HepG2 (cell line): ENCODE measurements around the gene CTF1. TPM values are rescaled to one million over a fixed set of nuclear protein-coding genes. Genes with fewer than 3 reads are reported as not detected.
A peak's percentile ranks its signal among the peaks of the same experiment; 100 is the strongest.

Source experiments
- CBX1 ChIP-seq: IDR thresholded peaks from one replicate; pipeline ENCODE4 v1.6.1; 2016; ENCODE audit warnings: antibody characterized with exemption, low read depth
- JUND ChIP-seq: sonication (generic); formaldehyde crosslinking; IDR thresholded peaks from 2 replicates; pipeline ENCODE4 v1.8.0; 2022; ENCODE audit warnings: mild to moderate bottlenecking, missing genetic modification reagents
- KDM2A ChIP-seq: sonication (generic); formaldehyde crosslinking; IDR thresholded peaks from 2 replicates; pipeline ENCODE4 v1.4.0; 2020; ENCODE audit warnings: low read depth, missing genetic modification reagents, borderline replicate concordance
- NR2C2 ChIP-seq: sonication (generic); formaldehyde crosslinking; IDR thresholded peaks from 2 replicates; pipeline ENCODE4 v1.4.0; 2020; ENCODE audit warnings: missing genetic modification reagents, mild to moderate bottlenecking, moderate library complexity, borderline replicate concordance
- PHF21A ChIP-seq: sonication (generic); formaldehyde crosslinking; IDR thresholded peaks from 2 replicates; pipeline ENCODE4 v1.5.0; 2020; ENCODE audit warnings: mild to moderate bottlenecking, missing genetic modification reagents
- RAD21 ChIP-seq: fragments of 450-650 bp; formaldehyde crosslinking; IDR thresholded peaks from 2 replicates; pipeline ENCODE4 v1.5.0; 2020; ENCODE audit warnings: mild to moderate bottlenecking
- RFX5 ChIP-seq: IDR thresholded peaks from 2 replicates; pipeline ENCODE4 v1.6.1; 2011; ENCODE audit warnings: low read depth, low read length, improper control_type of control experiment
- SMARCE1 ChIP-seq: fragments of 450-650 bp; IDR thresholded peaks from 2 replicates; pipeline ENCODE4 v1.6.1; 2017; ENCODE audit warnings: borderline replicate concordance
- ZFP37 ChIP-seq: sonication (generic); formaldehyde crosslinking; IDR thresholded peaks from 2 replicates; pipeline ENCODE4 v1.4.0; 2020; ENCODE audit warnings: missing genetic modification reagents, borderline replicate concordance
- ZNF232 ChIP-seq: sonication (generic); formaldehyde crosslinking; IDR thresholded peaks from 2 replicates; pipeline ENCODE4 v1.4.0; 2020; ENCODE audit warnings: missing genetic modification reagents, borderline replicate concordance
- ZNF263 ChIP-seq: sonication (generic); formaldehyde crosslinking; IDR thresholded peaks from 2 replicates; pipeline ENCODE4 v1.4.0; 2020; ENCODE audit warnings: missing genetic modification reagents
- polyA plus RNA-seq, 8 experiments: library from polyadenylated mRNA; depleted of rRNA in 3 of 8; stranded (reverse) in 7 of 8; unstranded in 1 of 8; fragments of >200 nt; fragmentation: Illumina TruSeq in 4 of 8; extraction: Trizol in 4 of 8; gene quantifications; 2 replicates each; pipeline versions ENCODE4 v1.2.1 to v1.2.3, GENCODE V29; 2011 to 2016; ENCODE audit warnings: low read depth in 4 of 8, missing spikeins in 1 of 8, mixed read lengths in 1 of 8; ENCODE audit not compliant: insufficient read depth in 1 of 8
- total RNA-seq, 5 experiments: library from RNA; depleted of rRNA; stranded (reverse); fragments of >200 nt; fragmentation: Illumina TruSeq; extraction: Trizol; gene quantifications; 2 replicates each; pipeline ENCODE4 v1.2.3, GENCODE V29; 2016; ENCODE audit warnings: low read depth in 1 of 5
- TF ChIP-seq, protein P1 (sequence below), 2 experiments: sonication (generic) in 1 of 2; formaldehyde crosslinking in 1 of 2; IDR thresholded peaks; 2 replicates each; pipeline versions ENCODE4 v1.5.1 to v1.6.1; 2011 to 2020; ENCODE audit warnings: borderline replicate concordance in 1 of 2, low read depth in 1 of 2, low read length in 1 of 2, mild to moderate bottlenecking in 1 of 2, missing genetic modification reagents in 1 of 2, moderate library complexity in 1 of 2
- TF ChIP-seq, protein P2 (sequence below): sonication (generic); formaldehyde crosslinking; conservative IDR thresholded peaks from 2 replicates; pipeline ENCODE4 v1.8.0; 2022; ENCODE audit warnings: low read depth, missing genetic modification reagents
- TF ChIP-seq, protein P3 (sequence below): sonication (generic); formaldehyde crosslinking; IDR thresholded peaks from 2 replicates; pipeline ENCODE4 v1.5.1; 2020; ENCODE audit warnings: missing genetic modification reagents, mild to moderate bottlenecking, borderline replicate concordance
- TF ChIP-seq, protein P4 (sequence below): sonication (generic); formaldehyde crosslinking; IDR thresholded peaks from 2 replicates; pipeline ENCODE4 v1.5.0; 2020; ENCODE audit warnings: mild to moderate bottlenecking, missing genetic modification reagents, moderate library complexity
- TF ChIP-seq, protein P5 (sequence below): sonication (generic); formaldehyde crosslinking; IDR thresholded peaks from 2 replicates; pipeline ENCODE4 v1.8.0; 2022; ENCODE audit warnings: missing genetic modification reagents, mild to moderate bottlenecking, borderline replicate concordance

Gene CTF1
- total and polyA plus RNA-seq, 2 of the 13 experiments (the other 11 are each of a cell fraction or from before 2014, with no cell fraction given), result 0.13 to 1.8 TPM

DNA sequence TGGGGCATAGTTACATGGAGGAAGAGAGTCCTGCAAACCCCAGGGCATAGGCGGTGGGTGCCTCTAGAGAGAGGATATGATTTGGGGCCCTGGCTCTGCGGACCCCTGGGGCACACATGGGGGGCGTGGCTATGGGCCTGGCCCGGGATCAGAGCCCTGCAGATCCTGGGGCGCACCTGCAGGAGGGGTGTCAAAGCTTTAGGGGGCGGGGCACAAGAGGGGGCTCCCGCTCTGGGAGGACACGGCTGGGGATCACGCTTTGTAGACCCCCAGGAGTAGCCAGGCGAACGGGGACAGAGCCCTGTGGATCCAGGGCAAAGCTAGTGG lies 3.0 kb upstream of the CTF1 start (continued):
- TF ChIP-seq, protein P1, sequence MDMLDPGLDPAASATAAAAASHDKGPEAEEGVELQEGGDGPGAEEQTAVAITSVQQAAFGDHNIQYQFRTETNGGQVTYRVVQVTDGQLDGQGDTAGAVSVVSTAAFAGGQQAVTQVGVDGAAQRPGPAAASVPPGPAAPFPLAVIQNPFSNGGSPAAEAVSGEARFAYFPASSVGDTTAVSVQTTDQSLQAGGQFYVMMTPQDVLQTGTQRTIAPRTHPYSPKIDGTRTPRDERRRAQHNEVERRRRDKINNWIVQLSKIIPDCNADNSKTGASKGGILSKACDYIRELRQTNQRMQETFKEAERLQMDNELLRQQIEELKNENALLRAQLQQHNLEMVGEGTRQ (IDR thresholded peaks at IDR 0.05; ENCODE audit: low read depth, low read length), result no peak
- TF ChIP-seq, protein P1 (CRISPR knock-in tag; IDR thresholded peaks at IDR 0.05; ENCODE audit: borderline replicate concordance), result no peak
- no peak for TF ChIP-seq ZFP37 (CRISPR knock-in tag)
- TF ChIP-seq NR2C2 (CRISPR knock-in tag), result no peak
- no peak for TF ChIP-seq KDM2A
- no peak for TF ChIP-seq RAD21 (CRISPR knock-in tag)
- TF ChIP-seq, protein P2, sequence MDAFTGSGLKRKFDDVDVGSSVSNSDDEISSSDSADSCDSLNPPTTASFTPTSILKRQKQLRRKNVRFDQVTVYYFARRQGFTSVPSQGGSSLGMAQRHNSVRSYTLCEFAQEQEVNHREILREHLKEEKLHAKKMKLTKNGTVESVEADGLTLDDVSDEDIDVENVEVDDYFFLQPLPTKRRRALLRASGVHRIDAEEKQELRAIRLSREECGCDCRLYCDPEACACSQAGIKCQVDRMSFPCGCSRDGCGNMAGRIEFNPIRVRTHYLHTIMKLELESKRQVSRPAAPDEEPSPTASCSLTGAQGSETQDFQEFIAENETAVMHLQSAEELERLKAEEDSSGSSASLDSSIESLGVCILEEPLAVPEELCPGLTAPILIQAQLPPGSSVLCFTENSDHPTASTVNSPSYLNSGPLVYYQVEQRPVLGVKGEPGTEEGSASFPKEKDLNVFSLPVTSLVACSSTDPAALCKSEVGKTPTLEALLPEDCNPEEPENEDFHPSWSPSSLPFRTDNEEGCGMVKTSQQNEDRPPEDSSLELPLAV (CRISPR knock-in tag), result no peak
- TF ChIP-seq, protein P3, sequence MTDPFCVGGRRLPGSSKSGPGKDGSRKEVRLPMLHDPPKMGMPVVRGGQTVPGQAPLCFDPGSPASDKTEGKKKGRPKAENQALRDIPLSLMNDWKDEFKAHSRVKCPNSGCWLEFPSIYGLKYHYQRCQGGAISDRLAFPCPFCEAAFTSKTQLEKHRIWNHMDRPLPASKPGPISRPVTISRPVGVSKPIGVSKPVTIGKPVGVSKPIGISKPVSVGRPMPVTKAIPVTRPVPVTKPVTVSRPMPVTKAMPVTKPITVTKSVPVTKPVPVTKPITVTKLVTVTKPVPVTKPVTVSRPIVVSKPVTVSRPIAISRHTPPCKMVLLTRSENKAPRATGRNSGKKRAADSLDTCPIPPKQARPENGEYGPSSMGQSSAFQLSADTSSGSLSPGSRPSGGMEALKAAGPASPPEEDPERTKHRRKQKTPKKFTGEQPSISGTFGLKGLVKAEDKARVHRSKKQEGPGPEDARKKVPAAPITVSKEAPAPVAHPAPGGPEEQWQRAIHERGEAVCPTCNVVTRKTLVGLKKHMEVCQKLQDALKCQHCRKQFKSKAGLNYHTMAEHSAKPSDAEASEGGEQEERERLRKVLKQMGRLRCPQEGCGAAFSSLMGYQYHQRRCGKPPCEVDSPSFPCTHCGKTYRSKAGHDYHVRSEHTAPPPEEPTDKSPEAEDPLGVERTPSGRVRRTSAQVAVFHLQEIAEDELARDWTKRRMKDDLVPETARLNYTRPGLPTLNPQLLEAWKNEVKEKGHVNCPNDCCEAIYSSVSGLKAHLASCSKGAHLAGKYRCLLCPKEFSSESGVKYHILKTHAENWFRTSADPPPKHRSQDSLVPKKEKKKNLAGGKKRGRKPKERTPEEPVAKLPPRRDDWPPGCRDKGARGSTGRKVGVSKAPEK (CRISPR knock-in tag), result no peak
- no peak for TF ChIP-seq ZNF263 (CRISPR knock-in tag)
- no peak for TF ChIP-seq RFX5
- TF ChIP-seq JUND, result no peak
- TF ChIP-seq CBX1, result no peak
- TF ChIP-seq, protein P4, sequence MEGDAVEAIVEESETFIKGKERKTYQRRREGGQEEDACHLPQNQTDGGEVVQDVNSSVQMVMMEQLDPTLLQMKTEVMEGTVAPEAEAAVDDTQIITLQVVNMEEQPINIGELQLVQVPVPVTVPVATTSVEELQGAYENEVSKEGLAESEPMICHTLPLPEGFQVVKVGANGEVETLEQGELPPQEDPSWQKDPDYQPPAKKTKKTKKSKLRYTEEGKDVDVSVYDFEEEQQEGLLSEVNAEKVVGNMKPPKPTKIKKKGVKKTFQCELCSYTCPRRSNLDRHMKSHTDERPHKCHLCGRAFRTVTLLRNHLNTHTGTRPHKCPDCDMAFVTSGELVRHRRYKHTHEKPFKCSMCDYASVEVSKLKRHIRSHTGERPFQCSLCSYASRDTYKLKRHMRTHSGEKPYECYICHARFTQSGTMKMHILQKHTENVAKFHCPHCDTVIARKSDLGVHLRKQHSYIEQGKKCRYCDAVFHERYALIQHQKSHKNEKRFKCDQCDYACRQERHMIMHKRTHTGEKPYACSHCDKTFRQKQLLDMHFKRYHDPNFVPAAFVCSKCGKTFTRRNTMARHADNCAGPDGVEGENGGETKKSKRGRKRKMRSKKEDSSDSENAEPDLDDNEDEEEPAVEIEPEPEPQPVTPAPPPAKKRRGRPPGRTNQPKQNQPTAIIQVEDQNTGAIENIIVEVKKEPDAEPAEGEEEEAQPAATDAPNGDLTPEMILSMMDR (CRISPR knock-in tag), result peak; percentile 10; the same call in 1 of the 2 replicates
- TF ChIP-seq PHF21A, result peak; percentile 1
- TF ChIP-seq, protein P5, sequence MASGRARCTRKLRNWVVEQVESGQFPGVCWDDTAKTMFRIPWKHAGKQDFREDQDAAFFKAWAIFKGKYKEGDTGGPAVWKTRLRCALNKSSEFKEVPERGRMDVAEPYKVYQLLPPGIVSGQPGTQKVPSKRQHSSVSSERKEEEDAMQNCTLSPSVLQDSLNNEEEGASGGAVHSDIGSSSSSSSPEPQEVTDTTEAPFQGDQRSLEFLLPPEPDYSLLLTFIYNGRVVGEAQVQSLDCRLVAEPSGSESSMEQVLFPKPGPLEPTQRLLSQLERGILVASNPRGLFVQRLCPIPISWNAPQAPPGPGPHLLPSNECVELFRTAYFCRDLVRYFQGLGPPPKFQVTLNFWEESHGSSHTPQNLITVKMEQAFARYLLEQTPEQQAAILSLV (CRISPR knock-in tag), result 0 out of 2 replicates have a peak, but pooled peaks have one; percentile 24
- TF ChIP-seq SMARCE1, result no peak
- TF ChIP-seq ZNF232 (CRISPR knock-in tag), result no peak
